ENCODE data around the gene TEX261.
"Not testable (repeated sequence)": the region's sequence is repeated elsewhere in the genome, so short reads cannot be mapped to it uniquely, and the experiment has no call there.

Gene TEX261

GRCh38 chr2:70994699-70995425 is at the start of gene TEX261:
Gene TEX261 (minus strand): TSS chr2:70994873. CDS start chr2:70994757, 116 bp downstream.
- H3K4me1 ChIP-seq (ENCODE audit: low read depth, poor library complexity, severe bottlenecking): peaks cover 21% of the 10 kb centered on the region
- H3K27me3 ChIP-seq (ENCODE audit: insufficient read depth, low read depth): no peaks in the 10 kb centered on the region
- peak within 1 kb of the TSS; percentile 100 for H2AFZ ChIP-seq (ENCODE audit: low read depth)
- H3K27ac ChIP-seq: peak within 1 kb of the TSS; percentile 23; the same call in 1 of the 2 replicates
- peaks cover 3% of the 10 kb centered on the region; the same call in 1 of the 2 replicates for H3K36me3 ChIP-seq (ENCODE audit: insufficient read depth)
- H3K79me2 ChIP-seq (ENCODE audit: insufficient read depth, low read depth): peaks cover 23% of the 10 kb centered on the region
- H3K4me3 ChIP-seq (IDR thresholded peaks at IDR 0.05; ENCODE audit: insufficient read depth, low read depth, low read length): peak within 1 kb of the TSS; percentile 86
- TF ChIP-seq CTCF (conservative IDR thresholded peaks at IDR 0.05; ENCODE audit: low read depth, low read length): no peak
- H3K4me2 ChIP-seq: peak within 1 kb of the TSS; percentile 81
- peak within 1 kb of the TSS; percentile 80 for H3K9ac ChIP-seq
- H4K20me1 ChIP-seq (ENCODE audit: insufficient read depth): no peaks in the 10 kb centered on the region

GRCh38 chr2:71043531-71044407 is 49.1 kb upstream of the TEX261 start:
- Histone ChIP-seq H3K4me3 (IDR thresholded peaks at IDR 0.05; ENCODE audit: insufficient read depth, low read depth, low read length) (no peak overlapping the region), H3K79me2 (ENCODE audit: insufficient read depth, low read depth) (no peaks in the 10 kb centered on the region), H3K27ac (no peak overlapping the region), H3K9ac (no peak overlapping the region), H3K4me2 (no peak overlapping the region), H3K4me1 (ENCODE audit: low read depth, poor library complexity, severe bottlenecking) (no peaks in the 10 kb centered on the region), H3K27me3 (ENCODE audit: insufficient read depth, low read depth) (no peaks in the 10 kb centered on the region), H4K20me1 (ENCODE audit: insufficient read depth) (no peaks in the 10 kb centered on the region), H3K36me3 (ENCODE audit: insufficient read depth) (no peaks in the 10 kb centered on the region), H2AFZ (ENCODE audit: low read depth) (no peak overlapping the region)
- TF ChIP-seq CTCF (conservative IDR thresholded peaks at IDR 0.05; ENCODE audit: low read depth, low read length): no peak

GRCh38 chr2:71042287-71042686 is 47.6 kb upstream of the TEX261 start:
- Histone ChIP-seq H3K27ac (no peak overlapping the region), H3K4me1 (ENCODE audit: low read depth, poor library complexity, severe bottlenecking) (no peaks in the 10 kb centered on the region), H3K4me2 (no peak overlapping the region), H4K20me1 (ENCODE audit: insufficient read depth) (no peaks in the 10 kb centered on the region), H3K9ac (no peak overlapping the region), H3K4me3 (IDR thresholded peaks at IDR 0.05; ENCODE audit: insufficient read depth, low read depth, low read length) (no peak overlapping the region), H2AFZ (ENCODE audit: low read depth) (no peak overlapping the region), H3K79me2 (ENCODE audit: insufficient read depth, low read depth) (no peaks in the 10 kb centered on the region), H3K27me3 (ENCODE audit: insufficient read depth, low read depth) (no peaks in the 10 kb centered on the region), H3K36me3 (ENCODE audit: insufficient read depth) (no peaks in the 10 kb centered on the region)
- no peak for TF ChIP-seq CTCF (conservative IDR thresholded peaks at IDR 0.05; ENCODE audit: low read depth, low read length)

- H3K27ac ChIP-seq; H3K4me2 ChIP-seq; H3K27me3 ChIP-seq (ENCODE audit: insufficient read depth, low read depth); H3K79me2 ChIP-seq (ENCODE audit: insufficient read depth, low read depth); H2AFZ ChIP-seq (ENCODE audit: low read depth); H3K9ac ChIP-seq; H3K4me1 ChIP-seq (ENCODE audit: low read depth, poor library complexity, severe bottlenecking); H4K20me1 ChIP-seq (ENCODE audit: insufficient read depth); H3K36me3 ChIP-seq (ENCODE audit: insufficient read depth); H3K4me3 ChIP-seq (IDR thresholded peaks at IDR 0.05; ENCODE audit: insufficient read depth, low read depth, low read length): not testable (repeated sequence)
These were observed 41.6 kb upstream of the TEX261 start for GRCh38 chr2:71036296-71036695.
